M059J (cell line): Measurements from ENCODE around the gene TRPM4. TPM values are rescaled to one million over a fixed set of nuclear protein-coding genes. Genes with fewer than 3 reads are reported as not detected.
"Not testable (repeated sequence)": the region's sequence is repeated elsewhere in the genome, so short reads cannot be mapped to it uniquely, and the experiment has no call there.

Source experiments
- DNase-seq: peaks from one replicate; pipeline ENCODE4 v3.0.0-alpha.2; 2012; ENCODE audit warnings: low read depth
- total RNA-seq: library from RNA; depleted of rRNA; stranded (reverse); fragments of >200 nt; shearing (Covaris generic); gene quantifications from 2 replicates; pipeline ENCODE4 v1.2.3, GENCODE V29; 2014; rRNA removed

Gene TRPM4
- 1.2 and 2.6 TPM in 2 replicates for total RNA-seq

DNA sequence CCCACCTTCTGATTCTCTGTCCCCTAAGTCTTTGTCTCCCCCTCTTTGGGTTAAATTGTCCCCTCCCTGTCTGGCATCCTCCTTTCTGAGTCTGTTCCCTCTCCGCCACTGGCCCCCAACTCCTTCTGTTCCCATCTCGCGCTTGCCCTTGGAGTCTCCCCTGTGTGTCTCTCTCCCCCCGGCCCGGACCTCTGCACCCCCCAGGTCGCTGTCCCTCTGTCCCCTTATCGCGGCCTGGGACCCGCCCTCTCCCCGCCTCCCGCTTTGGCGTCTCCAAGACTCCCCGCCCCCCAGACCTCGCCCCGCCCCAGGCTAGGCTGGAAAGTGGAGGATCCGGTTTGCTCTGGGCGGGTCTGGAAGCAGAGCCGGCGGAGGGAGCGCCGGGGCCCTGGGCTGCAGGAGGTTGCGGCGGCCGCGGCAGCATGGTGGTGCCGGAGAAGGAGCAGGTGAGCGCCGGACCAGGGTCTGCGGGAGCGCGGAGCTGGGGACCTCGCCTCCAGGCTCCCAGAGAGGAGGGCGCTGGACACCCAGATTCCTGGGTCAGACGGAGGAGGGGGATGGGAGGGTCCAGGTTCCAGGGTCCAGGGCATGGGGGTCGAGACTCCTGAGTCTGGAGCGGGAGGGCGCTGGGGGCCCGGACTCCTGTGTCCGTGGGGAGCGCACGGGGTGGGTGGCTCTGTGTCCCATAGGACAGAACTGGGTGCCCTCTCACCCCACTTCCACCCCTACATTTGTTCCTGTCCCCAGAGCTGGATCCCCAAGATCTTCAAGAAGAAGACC, at the start of gene TRPM4:
TRPM4 (plus strand) TSS at position 348 of the 780 bp plus-strand sequence; CDS start at position 423, 75 bp downstream.
- peak; percentile 75 for DNase-seq

DNA sequence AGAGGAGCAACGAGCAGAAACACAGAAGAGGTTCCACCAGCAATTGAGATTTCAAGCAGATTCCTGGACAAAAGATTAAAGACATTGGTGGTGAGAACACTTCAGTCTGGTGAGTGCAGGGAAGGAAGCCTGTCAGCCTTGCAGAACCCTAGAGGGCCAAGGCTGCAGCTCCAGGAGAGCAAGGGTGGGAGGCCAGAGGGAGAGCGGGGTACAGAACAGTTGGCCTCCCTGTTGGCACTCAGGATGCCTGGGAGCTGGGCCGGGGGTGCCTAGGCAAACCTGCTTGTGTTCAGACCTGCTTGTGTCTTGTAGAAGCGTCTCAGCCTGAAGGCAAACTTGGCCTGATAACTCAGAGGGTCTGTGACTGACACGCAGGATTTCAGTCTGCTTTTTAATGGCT, 48.5 kb upstream of the TRPM4 start:
- DNase-seq, result no peak

DNA sequence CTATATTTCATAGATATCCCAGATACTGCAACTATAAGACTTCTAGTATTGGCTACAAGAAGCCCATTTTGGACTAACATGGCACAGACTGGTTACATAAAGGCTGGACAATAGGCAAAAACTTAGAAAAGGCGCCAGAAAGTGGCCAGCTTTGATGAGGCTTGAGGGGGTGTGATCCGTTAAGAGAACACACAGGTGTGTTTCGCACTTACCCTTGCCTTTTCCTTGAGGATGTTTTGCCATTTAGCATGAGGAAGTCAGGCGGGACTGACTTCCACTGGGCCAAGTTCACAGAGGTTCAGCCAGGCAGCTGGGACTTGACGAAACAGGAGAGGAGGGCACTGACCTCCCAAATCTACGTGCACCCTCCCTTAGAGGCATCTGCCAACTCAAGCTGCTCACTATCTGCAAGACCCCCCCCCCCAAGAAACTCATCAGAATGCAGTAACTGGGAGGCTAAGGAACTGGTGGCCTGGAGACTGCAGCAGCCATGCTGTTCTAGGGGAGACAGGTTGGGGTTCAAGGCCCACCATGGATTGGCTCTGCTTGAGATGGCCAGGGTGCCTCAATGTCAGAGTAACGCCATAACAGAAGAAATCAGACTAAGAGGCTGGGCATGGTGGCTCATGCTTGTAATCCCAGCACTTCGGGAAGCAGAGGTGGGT, 47.9 kb upstream of the TRPM4 start:
- DNase-seq, result no peak

DNA sequence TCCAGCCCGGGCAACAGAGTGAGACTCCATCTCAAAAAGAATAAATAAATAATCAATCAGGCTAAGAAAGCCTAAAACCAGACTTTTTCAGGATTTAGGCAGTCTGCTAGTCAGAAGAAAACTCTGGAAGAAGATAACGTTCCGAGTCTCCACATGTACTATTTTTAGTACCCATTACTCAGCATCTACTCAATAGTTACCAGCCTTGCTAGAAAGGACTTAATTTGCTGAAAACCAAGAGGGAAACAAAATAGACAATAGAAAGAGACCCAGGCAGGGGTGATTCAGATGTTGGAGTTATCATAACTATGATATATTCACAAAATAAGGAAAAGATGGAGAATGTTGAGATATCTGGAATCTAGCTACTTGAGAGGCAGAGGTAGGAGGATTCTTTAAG, 47.0 kb upstream of the TRPM4 start:
- DNase-seq, result no peak

DNA sequence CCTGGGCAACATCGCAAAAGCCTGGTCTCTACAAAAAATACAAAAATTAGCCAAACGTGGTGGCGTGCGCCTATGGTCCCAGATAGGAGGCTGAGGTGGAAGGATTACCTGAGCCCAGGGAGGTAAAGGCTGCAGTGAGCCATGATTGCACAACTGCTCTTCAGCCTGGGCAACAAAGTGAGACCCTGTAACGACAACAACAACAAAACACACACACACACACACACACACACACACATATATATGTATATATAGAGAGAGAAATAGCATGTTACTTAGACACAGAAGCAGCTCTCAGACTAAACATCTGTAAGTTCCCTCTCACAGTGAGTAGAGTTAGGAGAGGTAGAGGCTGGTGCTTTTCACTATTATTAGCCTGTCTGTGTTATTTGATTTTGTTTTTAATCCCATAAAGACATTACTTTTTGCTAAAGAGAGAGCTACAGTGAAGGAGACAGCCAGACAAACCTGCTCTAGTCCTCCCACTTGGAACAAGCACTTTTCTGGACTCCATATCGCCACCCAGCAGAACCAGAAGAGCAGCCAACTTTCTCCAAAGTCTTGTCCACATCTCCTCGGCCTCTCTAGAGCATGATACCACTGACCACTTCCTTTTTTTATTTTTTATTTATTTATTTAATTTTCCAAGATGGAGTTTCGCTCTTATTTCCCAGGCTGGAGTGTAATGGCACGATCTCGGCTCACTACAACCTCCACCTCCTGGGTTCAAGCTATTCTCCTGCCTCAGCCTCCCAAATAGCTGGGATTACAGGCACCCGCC, 46.2 kb upstream of the TRPM4 start:
- DNase-seq, result no peak

DNA sequence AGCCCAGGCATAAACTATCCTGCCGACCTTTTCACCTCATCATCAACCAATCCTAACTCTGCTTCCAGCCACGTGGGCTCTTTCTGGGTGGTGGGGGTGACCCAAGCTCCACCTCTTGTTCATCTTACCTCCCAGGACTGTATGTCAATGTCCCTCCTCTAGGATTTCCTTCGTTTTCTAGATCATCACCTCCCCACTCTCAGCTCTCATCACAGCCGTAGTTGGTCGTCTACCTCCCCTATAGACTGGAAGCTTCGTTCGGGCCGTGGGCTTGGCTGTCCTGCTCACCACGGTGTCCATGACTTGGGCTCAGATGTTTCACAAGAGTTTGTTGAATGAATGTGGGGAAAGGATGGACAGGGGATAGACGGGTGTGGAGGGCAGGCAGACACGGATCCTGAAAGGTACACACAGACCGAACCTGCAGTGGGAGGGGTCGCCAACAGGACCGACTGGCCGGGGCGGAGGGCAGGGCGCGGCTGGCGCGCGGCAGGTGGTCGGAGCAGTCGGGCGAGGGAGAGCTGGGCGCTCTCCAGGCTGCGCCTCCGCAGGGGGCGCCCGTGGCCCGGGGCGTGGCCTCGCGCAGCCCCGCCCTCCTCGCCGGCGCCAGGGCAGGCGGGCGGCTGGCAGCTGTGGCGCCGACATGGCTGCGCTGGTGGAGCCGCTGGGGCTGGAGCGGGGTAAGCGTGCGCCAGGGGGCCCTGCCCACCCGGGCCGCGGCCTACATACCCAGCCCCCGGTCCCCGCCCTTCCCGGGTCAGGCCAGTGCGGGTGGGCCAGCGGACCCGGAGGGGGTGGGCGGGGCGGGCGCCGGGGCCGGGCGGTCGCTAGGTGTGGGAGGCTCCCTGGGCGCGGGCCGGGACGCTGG, 43.6 kb upstream of the TRPM4 start, which contains the start of gene LIN7B:
LIN7B (plus strand) TSS at position 609 of the 868 bp plus-strand sequence; CDS start at position 644, 35 bp downstream.
- peak; percentile 62 for DNase-seq

DNA sequence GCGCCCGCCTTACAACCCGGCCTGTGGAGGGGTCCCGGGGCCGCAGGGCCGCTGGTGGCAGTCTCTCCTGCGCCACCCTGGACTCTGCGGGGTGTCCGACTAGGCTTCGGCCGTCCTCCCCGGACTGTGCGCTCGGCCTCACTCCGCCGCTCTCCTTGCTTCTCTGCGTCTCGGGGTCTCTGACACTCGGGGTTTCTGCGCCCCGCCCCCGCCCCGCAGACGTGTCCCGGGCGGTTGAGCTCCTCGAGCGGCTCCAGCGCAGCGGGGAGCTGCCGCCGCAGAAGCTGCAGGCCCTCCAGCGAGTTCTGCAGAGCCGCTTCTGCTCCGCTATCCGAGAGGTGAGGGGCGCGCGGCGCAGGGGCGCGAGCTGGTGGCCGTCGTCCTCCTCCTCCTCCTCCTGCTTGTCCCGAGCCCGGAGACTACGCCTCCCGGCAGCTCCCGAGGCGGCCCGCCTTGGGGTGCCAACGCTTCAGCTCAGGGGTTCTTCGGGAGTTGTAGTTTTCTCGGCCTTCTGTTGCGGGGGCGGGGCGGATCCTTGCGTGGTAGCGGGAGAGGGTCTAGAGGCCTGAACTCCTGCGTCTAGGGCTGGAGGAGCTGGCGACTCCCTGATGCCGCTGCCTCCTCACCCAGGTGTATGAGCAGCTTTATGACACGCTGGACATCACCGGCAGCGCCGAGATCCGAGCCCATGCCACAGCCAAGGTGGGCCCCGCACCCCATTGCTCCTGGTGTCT, 42.8 kb upstream of the TRPM4 start:
- peak; percentile 63 for DNase-seq

DNA sequence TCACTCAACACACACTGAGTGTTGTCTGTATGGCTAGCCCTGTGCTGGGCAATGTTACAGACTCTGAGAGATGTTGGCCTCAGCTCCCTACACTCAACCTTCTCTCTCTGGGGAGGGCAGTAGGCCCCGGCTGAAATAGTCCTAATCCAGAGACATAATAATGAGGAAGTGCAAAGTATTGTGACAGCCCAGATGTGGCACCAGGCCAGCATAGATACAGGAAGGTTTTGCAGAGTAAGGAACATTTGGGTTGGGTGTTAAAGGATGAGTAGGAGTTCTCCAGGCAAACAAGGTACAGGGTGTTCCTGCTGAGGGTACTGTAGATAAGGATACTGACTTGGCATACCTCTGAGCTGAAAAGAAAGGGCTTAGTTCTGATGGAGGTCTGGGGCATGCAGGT, 41.0 kb upstream of the TRPM4 start:
- DNase-seq, result no peak

DNA sequence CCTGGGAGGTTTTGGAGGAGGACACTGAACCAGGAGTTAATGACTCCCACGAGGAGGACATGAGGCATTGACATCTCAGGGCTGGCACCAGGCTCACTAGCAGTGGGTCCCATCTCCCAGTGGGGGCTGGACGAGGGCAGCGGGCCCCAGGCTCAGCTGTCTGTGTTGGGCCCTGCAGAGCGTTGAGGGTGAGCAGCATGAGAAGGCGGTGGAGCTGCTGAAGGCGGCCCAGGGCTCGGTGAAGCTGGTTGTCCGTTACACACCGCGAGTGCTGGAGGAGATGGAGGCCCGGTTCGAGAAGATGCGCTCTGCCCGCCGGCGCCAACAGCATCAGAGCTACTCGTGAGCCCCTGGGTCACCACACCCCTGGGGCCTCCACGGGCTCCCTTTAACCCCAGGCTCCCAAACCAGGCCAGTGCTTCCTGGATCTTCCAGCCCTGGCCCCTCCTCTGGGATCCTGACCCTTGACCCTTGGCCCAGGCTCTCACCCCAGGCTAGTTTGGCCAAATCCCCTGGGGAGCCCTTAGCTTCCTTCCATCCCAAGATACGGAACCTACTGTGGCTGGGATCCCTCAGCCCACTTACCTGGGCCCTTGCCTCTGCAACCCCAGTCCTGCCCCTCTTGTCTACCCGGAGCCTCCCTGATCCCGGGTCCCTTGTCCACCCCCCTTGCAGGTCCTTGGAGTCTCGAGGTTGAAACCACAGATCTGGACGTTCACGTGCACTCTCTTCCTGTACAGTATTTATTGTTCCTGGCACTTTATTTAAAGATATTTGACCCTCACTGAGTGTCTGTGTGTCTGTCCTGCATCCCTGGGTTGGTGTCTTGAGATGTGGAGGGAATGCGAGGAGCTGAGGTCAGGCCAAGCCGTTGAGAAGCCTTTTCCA, 39.7 kb upstream of the TRPM4 start:
- no peak for DNase-seq

DNA sequence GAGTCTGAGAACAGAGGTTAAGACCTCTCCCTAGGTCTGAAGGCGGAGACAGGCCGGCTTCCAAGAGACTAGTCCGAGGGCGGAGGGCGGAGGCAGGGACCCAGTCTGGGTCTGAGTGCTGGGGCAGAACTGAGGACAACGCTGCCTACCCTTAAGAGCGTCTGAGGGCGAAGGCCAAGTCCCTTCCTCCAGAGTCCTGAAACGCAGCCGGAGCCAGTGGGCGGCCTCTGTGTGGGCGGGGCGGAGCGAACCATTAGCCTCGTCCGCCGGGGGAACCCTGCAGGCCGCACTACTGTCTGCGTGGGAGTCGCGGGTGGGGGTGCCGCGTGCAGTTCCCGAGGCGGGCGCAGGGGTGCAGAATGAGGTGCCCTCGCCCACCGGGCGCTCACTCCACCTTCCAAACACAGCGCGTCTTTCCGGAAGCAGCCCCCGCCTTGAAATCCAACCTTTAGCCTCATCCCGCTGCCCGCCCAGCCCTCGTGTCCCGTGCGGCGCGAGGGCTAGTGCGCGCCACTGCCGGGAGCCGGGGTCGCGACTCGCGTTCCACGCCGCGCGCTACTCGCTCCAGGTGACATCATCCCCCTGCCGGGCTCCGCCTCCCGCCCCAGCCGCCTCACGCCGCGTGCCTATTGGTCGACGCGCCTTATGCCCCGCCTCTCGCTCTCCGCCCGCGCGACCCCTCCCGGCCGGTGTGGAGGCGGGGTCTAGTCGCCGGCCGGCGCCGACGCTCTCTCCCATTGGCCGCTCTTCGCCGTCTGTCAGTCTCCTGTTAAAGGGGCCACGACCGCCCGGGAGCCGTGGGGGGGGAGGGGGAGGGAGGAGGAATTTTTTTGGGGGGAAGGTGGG, 38.8 kb upstream of the TRPM4 start, which contains the start of gene C19orf73:
C19orf73 (minus strand) TSS at position 579 of the 846 bp plus-strand sequence; CDS start at position 458, 121 bp downstream.
- DNase-seq, result peak; percentile 89

DNA sequence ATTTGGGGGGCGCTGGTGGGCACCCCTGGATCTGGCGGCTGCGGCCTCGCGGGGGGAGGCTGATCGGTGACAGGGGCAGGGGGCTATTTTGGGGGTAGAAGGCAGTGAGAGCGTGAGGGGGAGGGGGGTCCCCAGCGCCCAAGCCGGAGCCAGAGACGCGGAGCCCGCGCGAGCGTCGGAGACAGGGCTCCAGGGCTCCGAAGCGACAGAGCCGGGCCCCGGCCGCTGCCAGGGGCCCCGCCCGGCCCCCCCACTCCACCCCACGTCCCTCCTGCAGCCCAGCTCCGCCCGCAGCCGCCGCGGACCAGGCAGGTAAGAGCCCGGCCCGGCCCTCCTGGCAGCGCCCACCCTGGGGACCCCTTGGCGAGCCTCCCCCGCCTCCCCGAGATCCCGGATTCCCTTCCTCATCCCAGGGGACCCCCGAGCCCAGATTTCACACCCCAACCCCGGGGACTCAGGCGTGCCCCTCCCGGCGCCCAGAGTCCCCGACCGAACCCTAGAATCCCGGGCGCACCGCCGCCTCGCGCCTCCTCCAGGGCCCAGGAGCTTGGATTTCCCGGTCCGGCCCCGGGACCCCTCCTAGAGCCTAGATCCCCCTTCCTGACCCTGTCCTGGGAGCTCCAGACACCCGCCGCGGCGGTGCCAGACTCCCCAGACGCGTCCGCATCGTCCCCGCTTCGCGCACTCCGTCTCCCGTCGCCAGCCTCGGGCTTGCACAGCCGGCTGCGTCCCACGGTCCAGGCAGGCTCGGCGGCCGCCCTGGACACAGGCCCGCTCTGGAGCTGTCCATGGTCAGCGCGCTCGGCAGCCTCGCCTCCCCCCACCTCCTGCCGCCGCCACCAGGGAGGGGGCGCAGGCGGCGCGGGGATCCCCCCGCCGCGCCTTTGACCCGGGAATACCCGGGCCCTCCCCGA, 37.9 kb upstream of the TRPM4 start, which contains the start of gene PPFIA3:
PPFIA3 (plus strand) TSS at position 134 of the 914 bp plus-strand sequence. CDS start 8,330 bp downstream, outside the sequence.
- DNase-seq, result peak; percentile 68

DNA sequence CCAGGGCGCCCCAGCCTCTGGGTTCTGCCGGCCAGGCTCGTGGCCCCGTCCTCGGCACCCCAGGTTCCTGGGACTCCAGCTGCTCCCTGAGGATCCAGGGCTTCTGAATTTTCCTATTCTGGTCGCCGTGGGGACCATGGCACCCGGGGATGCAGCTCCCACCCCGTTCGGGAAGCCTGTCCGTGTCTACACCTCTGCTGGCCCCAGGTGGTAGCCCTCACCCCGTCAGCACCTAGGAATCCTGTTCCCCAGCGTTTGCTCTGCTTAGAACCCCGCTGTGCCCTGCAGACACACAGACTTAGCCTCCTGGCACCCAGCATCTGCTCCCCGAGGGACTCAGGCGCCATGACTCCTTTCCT, 37.3 kb upstream of the TRPM4 start:
- DNase-seq, result no peak

DNA sequence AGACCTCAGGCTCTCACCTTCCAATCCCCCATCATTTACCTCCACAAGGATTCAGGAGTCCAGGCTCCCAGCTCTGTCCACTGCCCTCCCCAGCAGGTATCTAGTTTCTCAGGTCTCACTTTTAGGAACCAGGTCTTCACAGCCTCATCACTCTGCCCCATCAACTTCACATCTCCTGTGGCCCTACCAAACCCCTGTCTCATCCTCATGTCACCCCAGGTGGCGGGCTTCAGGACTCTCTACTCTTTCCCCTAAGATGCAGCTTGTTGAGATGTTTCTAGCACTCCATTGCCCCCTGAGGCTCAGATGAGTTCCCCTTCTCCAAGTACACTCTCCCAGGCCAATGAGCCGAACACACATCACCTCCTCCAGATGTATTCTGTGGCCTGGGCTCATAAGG, 36.7 kb upstream of the TRPM4 start:
- DNase-seq, result no peak

DNA sequence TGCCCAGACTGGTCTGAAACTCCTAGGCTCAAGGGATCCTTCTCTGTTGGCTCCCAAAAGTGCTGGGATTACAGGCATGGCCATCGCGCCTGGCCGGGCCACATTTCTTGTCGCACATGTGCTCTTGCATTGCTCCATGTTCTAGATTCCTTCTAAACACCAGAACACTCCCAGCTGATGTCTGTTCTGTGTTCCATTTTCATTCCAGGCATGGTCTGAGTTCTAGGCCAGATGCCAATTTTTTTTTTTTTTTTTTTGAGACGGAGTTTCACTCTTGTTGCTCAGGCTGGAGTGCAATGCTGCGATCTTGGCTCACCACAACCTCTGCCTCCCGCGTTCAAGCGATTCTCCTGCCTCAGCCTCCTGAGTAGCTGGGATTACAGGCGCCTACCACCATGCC, 35.8 kb upstream of the TRPM4 start:
- not testable (repeated sequence) for DNase-seq

DNA sequence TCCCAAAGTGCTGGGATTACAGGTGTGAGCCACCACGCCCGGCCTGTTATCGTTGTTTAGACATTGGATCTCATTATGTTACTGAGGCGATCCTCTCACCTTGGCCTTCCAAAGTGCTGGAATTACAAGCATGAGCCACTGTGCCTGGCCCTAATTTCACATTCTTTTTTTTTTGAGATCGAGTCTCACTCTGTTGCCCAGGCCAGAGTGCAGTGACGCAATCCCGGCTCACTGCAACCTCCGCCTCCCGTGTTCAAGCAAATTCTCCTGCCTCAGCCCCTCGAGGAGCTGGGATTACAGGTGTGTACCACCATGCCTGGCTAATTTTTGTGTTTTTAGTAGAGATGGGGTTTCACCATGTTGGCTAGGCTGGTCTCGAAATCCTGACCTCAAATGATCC, 34.3 kb upstream of the TRPM4 start:
- not testable (repeated sequence) for DNase-seq

DNA sequence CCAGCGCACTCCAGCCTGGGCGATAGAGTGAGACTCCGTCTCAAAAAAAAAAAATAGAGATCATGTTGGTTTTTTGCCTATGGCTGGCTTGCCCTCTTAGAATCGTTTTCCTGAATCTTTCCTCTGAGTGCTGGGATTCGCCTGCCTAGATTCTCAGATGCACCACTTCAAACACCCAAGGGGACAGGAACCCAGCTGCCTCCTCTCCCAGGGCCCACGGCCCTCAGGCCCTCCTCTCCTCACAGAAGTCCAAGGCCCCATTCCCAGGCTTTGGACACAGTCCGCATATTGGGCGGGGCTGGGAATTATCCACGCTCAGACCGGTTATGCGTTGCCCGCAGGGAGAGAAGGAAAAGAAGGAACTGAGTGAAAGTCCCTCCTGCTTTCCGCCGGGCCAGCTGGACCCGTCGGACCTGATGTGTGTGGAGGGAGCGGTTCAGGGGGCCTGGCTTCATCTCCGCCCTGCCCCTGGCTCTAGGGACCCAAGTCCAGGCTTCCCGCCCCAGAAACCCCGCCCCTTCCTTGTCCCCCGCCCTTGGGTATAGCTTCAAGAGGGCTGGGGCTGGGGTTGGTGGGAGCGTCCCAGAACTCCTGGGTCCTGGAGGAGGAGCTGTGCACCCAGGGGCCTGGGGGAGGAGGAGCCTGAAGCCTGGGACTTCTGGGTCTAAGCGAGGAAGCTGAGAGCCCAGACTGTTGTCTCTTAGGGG, 32.4 kb upstream of the TRPM4 start:
- no peak for DNase-seq

DNA sequence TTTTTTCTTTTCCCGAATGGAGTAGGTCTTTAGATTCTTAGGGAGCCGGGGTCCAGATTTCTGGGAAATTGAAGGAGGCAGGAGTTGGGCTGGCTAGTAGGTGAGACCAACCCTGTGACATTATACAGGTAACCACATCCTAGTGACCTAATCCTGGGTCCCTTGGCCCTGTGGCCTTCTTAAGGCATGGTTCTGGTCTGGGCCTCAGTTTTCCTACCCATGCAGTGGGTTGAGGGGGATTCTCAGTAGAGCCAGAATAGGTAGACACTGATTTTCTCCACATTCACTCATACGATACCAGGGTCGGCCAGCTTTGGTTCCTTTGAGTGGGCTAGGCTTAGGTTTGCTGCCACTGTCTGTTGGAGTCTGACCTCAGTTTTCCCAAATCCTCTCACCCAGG, 31.0 kb upstream of the TRPM4 start:
- DNase-seq, result no peak
